ENCODE results near the gene AP3B1. TPM values are rescaled to one million over a fixed set of nuclear protein-coding genes. Genes with fewer than 3 reads are reported as not detected.

AP3B1 gene
- total RNA-seq, 1 experiment from 2014 or later = 41.8 TPM

DNA sequence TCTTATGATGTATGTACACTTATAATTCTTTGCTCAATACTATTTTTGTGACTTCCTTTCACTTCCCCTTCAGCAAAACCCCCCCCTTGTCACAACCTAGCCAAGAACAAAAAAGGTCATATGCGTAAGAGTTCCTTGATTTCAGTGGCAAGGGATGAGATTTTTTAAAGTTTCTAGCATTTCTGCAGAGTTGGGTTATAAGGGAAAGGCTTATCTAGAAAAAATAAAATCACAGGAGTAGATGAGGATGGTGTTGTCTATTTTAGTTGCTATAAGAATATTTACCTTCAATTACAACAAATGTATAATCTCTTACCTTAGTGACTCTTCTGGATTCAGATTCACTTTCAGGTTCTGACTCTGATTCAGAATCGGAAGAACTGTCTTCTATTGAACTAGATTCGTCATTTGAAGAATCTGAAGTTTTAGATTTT is 184.6 kb downstream of the AP3B1 start:
- Histone ChIP-seq H3K23me2 (ENCODE audit: insufficient read length, low read depth, low read length, poor library complexity, severe bottlenecking) (no peaks in the 10 kb centered on the region), H3K9ac (ENCODE audit: extremely low read depth, insufficient read length, low read length) (no peak overlapping the region), H3K4ac (ENCODE audit: low read depth, low read length) (no peak overlapping the region), H3K27ac (ENCODE audit: insufficient read length, low read depth, low read length) (no peak overlapping the region), H3K14ac (ENCODE audit: insufficient read depth, low read length) (no peak overlapping the region), H2AK5ac (ENCODE audit: insufficient read length, low read length) (no peak overlapping the region), H3T11ph (ENCODE audit: low read length) (no peak overlapping the region), H2BK20ac (ENCODE audit: low read depth, low read length, poor library complexity, severe bottlenecking) (no peak overlapping the region), H3K18ac (ENCODE audit: insufficient read length, low read depth, low read length) (no peak overlapping the region), H3K79me2 (ENCODE audit: insufficient read depth, low read length) (no peaks in the 10 kb centered on the region), H2BK120ac (ENCODE audit: low read depth, low read length, poor library complexity, severe bottlenecking) (no peak overlapping the region), H3K4me2 (ENCODE audit: insufficient read depth, insufficient read length, low read length) (no peak overlapping the region), H2BK12ac (ENCODE audit: insufficient read length, low read depth, low read length) (no peak overlapping the region), H3K27me3 (ENCODE audit: insufficient read depth, low read length) (no peaks in the 10 kb centered on the region), H4K91ac (ENCODE audit: insufficient read length, low read depth, low read length) (no peak overlapping the region), H3K56ac (ENCODE audit: insufficient read length, low read depth, low read length) (no peak overlapping the region), H3K23ac (ENCODE audit: insufficient read length, low read depth, low read length) (no peak overlapping the region), H3K9me3 (ENCODE audit: control insufficient read depth, low read depth, low read length) (no peaks in the 10 kb centered on the region), H2AFZ (ENCODE audit: low read length) (no peak overlapping the region), H3K4me1 (ENCODE audit: insufficient read depth, low read length) (no peaks in the 10 kb centered on the region), H4K20me1 (ENCODE audit: control insufficient read depth, insufficient read depth, insufficient read length) (no peaks in the 10 kb centered on the region), H4K5ac (ENCODE audit: insufficient read length, low read depth, low read length) (no peak overlapping the region), H2BK15ac (ENCODE audit: low read depth, low read length) (no peak overlapping the region), H3K79me1 (ENCODE audit: insufficient read depth, low read depth, low read length, poor library complexity, severe bottlenecking) (no peaks in the 10 kb centered on the region), H2BK5ac (ENCODE audit: insufficient read length, low read length) (no peak overlapping the region), H4K8ac (replicated peaks; ENCODE audit: insufficient read length, low read depth, low read length) (no peak overlapping the region)
- H3K27ac Mint-ChIP-seq = no peak overlapping the region
- no CpG with 5 or more reads among the region's 3 CpGs for WGBS (ENCODE audit: extremely low coverage, insufficient read length, low lambda C conversion rate)
- no peak overlapping the region for H3K4me3 Mint-ChIP-seq
- H3K9me3 Mint-ChIP-seq = no peaks in the 10 kb centered on the region
- no peak for DNase-seq
- H3K36me3 Mint-ChIP-seq (ENCODE audit: insufficient read depth in 1 of 3, low read depth in 3 of 3) = peaks cover 5 to 18% (median 6%) of the 10 kb centered on the region in 3 experiments; a peak in 5 of 7 replicates
- H3K27me3 Mint-ChIP-seq (ENCODE audit: low read depth) = no peaks in the 10 kb centered on the region
- TF ChIP-seq, protein P1, sequence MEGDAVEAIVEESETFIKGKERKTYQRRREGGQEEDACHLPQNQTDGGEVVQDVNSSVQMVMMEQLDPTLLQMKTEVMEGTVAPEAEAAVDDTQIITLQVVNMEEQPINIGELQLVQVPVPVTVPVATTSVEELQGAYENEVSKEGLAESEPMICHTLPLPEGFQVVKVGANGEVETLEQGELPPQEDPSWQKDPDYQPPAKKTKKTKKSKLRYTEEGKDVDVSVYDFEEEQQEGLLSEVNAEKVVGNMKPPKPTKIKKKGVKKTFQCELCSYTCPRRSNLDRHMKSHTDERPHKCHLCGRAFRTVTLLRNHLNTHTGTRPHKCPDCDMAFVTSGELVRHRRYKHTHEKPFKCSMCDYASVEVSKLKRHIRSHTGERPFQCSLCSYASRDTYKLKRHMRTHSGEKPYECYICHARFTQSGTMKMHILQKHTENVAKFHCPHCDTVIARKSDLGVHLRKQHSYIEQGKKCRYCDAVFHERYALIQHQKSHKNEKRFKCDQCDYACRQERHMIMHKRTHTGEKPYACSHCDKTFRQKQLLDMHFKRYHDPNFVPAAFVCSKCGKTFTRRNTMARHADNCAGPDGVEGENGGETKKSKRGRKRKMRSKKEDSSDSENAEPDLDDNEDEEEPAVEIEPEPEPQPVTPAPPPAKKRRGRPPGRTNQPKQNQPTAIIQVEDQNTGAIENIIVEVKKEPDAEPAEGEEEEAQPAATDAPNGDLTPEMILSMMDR (conservative IDR thresholded peaks at IDR 0.05) = no peak
- H3K4me1 Mint-ChIP-seq = peaks cover 0 to 8% of the 10 kb centered on the region in 2 experiments; a peak in 2 of 4 replicates

Measured in H9 (cell line).